Right lobe of liver (tissue), 4 donors: ENCODE results near the gene ZNF548.

ENCODE experiments used
- CTCF ChIP-seq, 4 donors: fragments of 200-600 bp in 3 of 4; fragments of 450-650 bp in 1 of 4; IDR thresholded peaks; one replicate each; pipeline versions ENCODE4 v1.5.1 to v1.8.0; 2016 to 2022; ENCODE audit warnings: antibody characterized with exemption in 4 of 4, mild to moderate bottlenecking in 2 of 4
- POLR2A ChIP-seq: fragments of 450-650 bp; IDR thresholded peaks from one replicate; pipeline ENCODE4 v1.6.1; 2017; ENCODE audit warnings: antibody characterized with exemption, mild to moderate bottlenecking
- donor health status: DM: no; HTN: no; CAD: no.
- donor health status: DM: no; HTN: no; CAD: no.
- donor health status: DM: no; HTN: yes; CAD: no.

- TF ChIP-seq CTCF (IDR thresholded peaks at IDR 0.05) (no peak), POLR2A (no peak)
Observed at GRCh38 chr19:57441979-57442752, 52.5 kb downstream of the ZNF548 start.
